ENCODE results near the gene NOTCH1.

DNA sequence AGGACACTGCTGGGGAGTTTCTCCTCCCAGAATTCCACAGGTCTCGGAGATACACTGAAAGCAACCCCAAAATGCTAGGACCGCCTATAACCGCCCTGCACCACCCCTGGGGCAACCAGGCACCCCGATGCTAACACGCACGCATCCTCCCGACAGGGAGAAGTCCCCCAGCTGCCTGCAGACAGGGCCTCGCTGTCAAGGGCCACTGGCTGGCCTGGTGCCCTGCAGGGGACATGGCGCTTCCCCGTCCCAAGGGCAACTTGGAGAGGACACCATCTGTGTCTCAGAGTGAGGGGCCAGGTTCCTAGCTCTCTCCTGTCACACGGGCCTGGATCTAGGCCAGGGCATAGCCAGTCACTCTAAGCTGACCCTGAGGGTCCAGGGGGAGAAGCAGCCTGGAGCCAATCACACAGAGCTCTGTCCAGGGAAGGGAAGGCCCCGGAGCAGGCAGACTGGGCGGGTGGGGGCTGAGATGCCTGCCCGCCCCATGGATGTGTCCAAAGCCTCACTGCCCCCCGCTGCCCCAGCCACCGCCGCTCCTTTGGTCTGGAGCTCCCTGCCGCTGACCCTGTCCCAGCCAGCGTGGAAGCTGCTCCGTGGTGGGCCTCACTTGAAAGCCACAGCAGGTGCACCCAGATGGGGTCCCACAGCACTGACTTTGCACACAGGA is 9.7 kb downstream of the NOTCH1 start:
- no peak for TF ChIP-seq POLR2A (IDR thresholded peaks at IDR 0.05)
- TF ChIP-seq, protein P1, sequence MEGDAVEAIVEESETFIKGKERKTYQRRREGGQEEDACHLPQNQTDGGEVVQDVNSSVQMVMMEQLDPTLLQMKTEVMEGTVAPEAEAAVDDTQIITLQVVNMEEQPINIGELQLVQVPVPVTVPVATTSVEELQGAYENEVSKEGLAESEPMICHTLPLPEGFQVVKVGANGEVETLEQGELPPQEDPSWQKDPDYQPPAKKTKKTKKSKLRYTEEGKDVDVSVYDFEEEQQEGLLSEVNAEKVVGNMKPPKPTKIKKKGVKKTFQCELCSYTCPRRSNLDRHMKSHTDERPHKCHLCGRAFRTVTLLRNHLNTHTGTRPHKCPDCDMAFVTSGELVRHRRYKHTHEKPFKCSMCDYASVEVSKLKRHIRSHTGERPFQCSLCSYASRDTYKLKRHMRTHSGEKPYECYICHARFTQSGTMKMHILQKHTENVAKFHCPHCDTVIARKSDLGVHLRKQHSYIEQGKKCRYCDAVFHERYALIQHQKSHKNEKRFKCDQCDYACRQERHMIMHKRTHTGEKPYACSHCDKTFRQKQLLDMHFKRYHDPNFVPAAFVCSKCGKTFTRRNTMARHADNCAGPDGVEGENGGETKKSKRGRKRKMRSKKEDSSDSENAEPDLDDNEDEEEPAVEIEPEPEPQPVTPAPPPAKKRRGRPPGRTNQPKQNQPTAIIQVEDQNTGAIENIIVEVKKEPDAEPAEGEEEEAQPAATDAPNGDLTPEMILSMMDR (IDR thresholded peaks at IDR 0.05), result no peak

All from thyroid gland (tissue), 4 donors.